Epithelial cell of proximal tubule (primary cell): Measurements from ENCODE around the gene GNB1. TPM values are rescaled to one million over a fixed set of nuclear protein-coding genes. Genes with fewer than 3 reads are reported as not detected.

Source experiments
- DNase-seq: peaks from one replicate; pipeline ENCODE4 v3.0.0-alpha.2; 2011; ENCODE audit warnings: low read depth
- H3K4me3 ChIP-seq: 2 replicates; pipeline ENCODE4 v1.5.1; 2011; ENCODE audit warnings: low read depth, mild to moderate bottlenecking, low read length
- CTCF ChIP-seq: conservative IDR thresholded peaks from 2 replicates; pipeline ENCODE4 v1.5.1; 2012; ENCODE audit warnings: low read depth, mild to moderate bottlenecking, low read length
- total RNA-seq: library from RNA; depleted of rRNA; stranded (reverse); fragments of >200 nt; gene quantifications from 2 replicates; pipeline ENCODE4 v1.2.3, GENCODE V29; 2015

GNB1 gene
- total RNA-seq, 1 donor from 2014 or later: 200 TPM

- no peak for DNase-seq
Observed at GRCh38 chr1:1779320-1779675, 111.6 kb downstream of the GNB1 start.

GRCh38 chr1:1778663-1779319 lies 112.1 kb downstream of the GNB1 start:
- TF ChIP-seq CTCF: peak; percentile 32
- no peak for DNase-seq
- peak overlapping the region; percentile 75 for H3K4me3 ChIP-seq

More at GRCh38 chr1:1779320-1779675, 111.6 kb downstream of the GNB1 start:
- H3K4me3 ChIP-seq: peak overlapping the region; percentile 75
- no peak for TF ChIP-seq CTCF

- no peak for TF ChIP-seq CTCF
Observed at GRCh38 chr1:1777950-1778662, 112.8 kb downstream of the GNB1 start, which contains the start of gene NADK. Gene NADK, minus strand, starts transcription at chr1:1778470. Its CDS starts 13,064 bp downstream, at chr1:1765406.

GRCh38 chr1:1777583-1777899 lies 113.3 kb downstream of the GNB1 start:
- TF ChIP-seq CTCF: no peak
- H3K4me3 ChIP-seq: peak overlapping the region; percentile 75
- DNase-seq: no peak

More at GRCh38 chr1:1777950-1778662, 112.8 kb downstream of the GNB1 start, which contains the start of gene NADK:
- peak within 1 kb of the TSS; percentile 75 for H3K4me3 ChIP-seq
- no peak for DNase-seq

- peak overlapping the region; percentile 75 for H3K4me3 ChIP-seq
- no peak for TF ChIP-seq CTCF
- DNase-seq: no peak
Observed at GRCh38 chr1:1776672-1777582, 114.0 kb downstream of the GNB1 start.

- no peak for DNase-seq
- TF ChIP-seq CTCF: no peak
- H3K4me3 ChIP-seq: no peak overlapping the region
Observed at GRCh38 chr1:1775327-1776226, 115.3 kb downstream of the GNB1 start.
